ENCODE results near the gene SLC25A38. TPM values are rescaled to one million over a fixed set of nuclear protein-coding genes. Genes with fewer than 3 reads are reported as not detected.

SLC25A38 gene
- polyA plus RNA-seq, 3 donors = 5.7 to 8.9 (median 7.5) TPM

DNA sequence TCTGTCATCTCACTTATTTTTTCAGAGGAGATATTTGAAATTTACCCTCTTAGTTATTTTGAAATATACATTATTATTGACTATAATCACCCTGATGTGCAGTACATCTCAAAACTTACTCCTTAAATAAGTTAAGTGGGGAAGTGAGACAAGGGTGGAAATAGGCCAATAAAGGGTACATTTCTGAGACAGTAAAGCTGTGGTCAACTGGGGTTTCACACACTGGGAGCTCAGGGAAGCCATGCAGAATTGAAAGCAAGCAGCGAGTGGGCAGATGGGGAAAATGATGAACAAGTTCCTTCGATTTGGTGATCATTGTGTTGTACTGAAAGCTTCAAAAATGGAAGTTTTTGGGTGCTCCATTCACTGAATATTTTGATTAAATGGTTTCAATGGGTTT is 62.8 kb downstream of the SLC25A38 start:
- no peak for DNase-seq
- Histone ChIP-seq H3K27ac (ENCODE audit: low read depth in 1 of 2, low read length in 2 of 2) (no peak overlapping the region), H2AFZ (ENCODE audit: insufficient read depth, low read depth, low read length, poor library complexity, severe bottlenecking) (no peak overlapping the region), H3K9ac (ENCODE audit: insufficient read depth, low read length, poor library complexity, severe bottlenecking) (no peak overlapping the region), H4K20me1 (ENCODE audit: insufficient read depth, low read length) (no peaks in the 10 kb centered on the region), H3K4me3 (replicated peaks in 1 of 3; ENCODE audit: low read depth in 2 of 3, low read length in 3 of 3) (no peak overlapping the region), H3K4me2 (replicated peaks; ENCODE audit: extremely low read depth, low read length, poor library complexity, severe bottlenecking) (no peak overlapping the region), H3K9me3 (replicated peaks in 1 of 2; ENCODE audit: control insufficient read depth in 1 of 2, insufficient read depth in 1 of 2, low read length in 2 of 2) (no peaks in the 10 kb centered on the region), H3K27me3 (ENCODE audit: control insufficient read depth in 2 of 2, insufficient read depth in 2 of 2, low read length in 2 of 2) (no peaks in the 10 kb centered on the region), H3K4me1 (ENCODE audit: control insufficient read depth in 1 of 2, insufficient read depth in 2 of 2, low read length in 2 of 2) (no peaks in the 10 kb centered on the region), H3K36me3 (replicated peaks in 1 of 2; ENCODE audit: control insufficient read depth in 1 of 2, insufficient read depth in 2 of 2, low read length in 2 of 2) (no peaks in the 10 kb centered on the region), H3K79me2 (ENCODE audit: insufficient read depth, low read length) (no peaks in the 10 kb centered on the region)
- Mint-ChIP-seq H3K9me3 (no peaks in the 10 kb centered on the region), H3K36me3 (no peaks in the 10 kb centered on the region), H3K4me3 (no peak overlapping the region), H3K4me1 (peaks cover 3% of the 10 kb centered on the region), H3K27ac (no peak overlapping the region), H3K27me3 (ENCODE audit: low read depth in 3 of 3) (peaks cover 0 to 4% (median 1%) of the 10 kb centered on the region in 3 donors)
- intact Hi-C loops (cut with micrococcal nuclease) = no loop called here
- TF ChIP-seq, protein P1, sequence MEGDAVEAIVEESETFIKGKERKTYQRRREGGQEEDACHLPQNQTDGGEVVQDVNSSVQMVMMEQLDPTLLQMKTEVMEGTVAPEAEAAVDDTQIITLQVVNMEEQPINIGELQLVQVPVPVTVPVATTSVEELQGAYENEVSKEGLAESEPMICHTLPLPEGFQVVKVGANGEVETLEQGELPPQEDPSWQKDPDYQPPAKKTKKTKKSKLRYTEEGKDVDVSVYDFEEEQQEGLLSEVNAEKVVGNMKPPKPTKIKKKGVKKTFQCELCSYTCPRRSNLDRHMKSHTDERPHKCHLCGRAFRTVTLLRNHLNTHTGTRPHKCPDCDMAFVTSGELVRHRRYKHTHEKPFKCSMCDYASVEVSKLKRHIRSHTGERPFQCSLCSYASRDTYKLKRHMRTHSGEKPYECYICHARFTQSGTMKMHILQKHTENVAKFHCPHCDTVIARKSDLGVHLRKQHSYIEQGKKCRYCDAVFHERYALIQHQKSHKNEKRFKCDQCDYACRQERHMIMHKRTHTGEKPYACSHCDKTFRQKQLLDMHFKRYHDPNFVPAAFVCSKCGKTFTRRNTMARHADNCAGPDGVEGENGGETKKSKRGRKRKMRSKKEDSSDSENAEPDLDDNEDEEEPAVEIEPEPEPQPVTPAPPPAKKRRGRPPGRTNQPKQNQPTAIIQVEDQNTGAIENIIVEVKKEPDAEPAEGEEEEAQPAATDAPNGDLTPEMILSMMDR (IDR thresholded peaks at IDR 0.05) = no peak
- 20% methylated on average over 1 of the region's 2 CpGs for WGBS (ENCODE audit: insufficient coverage)

DNA sequence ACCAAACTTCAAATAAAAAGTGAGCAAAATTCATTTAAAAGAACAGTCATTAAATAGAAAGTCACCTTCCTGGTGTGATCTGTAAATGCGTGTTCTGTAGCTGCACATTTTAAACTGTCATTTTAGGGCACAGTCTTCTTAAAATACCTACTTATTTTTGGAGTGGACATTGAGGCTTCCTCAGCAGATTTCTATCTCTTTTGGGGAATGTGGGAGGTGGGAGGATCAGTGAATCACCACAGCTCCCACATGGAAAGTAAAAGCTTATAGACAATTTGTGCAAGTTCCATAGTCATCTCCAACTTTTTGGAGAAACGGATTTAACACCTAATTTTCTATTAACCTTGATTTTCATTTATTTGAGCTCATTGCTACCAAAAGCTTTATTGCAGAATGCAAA is 63.3 kb downstream of the SLC25A38 start:
- TF ChIP-seq, protein P1 (IDR thresholded peaks at IDR 0.05) = no peak
- no peak for DNase-seq
- Histone ChIP-seq H4K20me1 (ENCODE audit: insufficient read depth, low read length) (no peaks in the 10 kb centered on the region), H3K27ac (ENCODE audit: low read depth in 1 of 2, low read length in 2 of 2) (no peak overlapping the region), H2AFZ (ENCODE audit: insufficient read depth, low read depth, low read length, poor library complexity, severe bottlenecking) (no peak overlapping the region), H3K9me3 (replicated peaks in 1 of 2; ENCODE audit: control insufficient read depth in 1 of 2, insufficient read depth in 1 of 2, low read length in 2 of 2) (no peaks in the 10 kb centered on the region), H3K27me3 (ENCODE audit: control insufficient read depth in 2 of 2, insufficient read depth in 2 of 2, low read length in 2 of 2) (no peaks in the 10 kb centered on the region), H3K4me1 (ENCODE audit: control insufficient read depth in 1 of 2, insufficient read depth in 2 of 2, low read length in 2 of 2) (no peaks in the 10 kb centered on the region), H3K4me2 (replicated peaks; ENCODE audit: extremely low read depth, low read length, poor library complexity, severe bottlenecking) (no peak overlapping the region), H3K36me3 (replicated peaks in 1 of 2; ENCODE audit: control insufficient read depth in 1 of 2, insufficient read depth in 2 of 2, low read length in 2 of 2) (no peaks in the 10 kb centered on the region), H3K9ac (ENCODE audit: insufficient read depth, low read length, poor library complexity, severe bottlenecking) (no peak overlapping the region), H3K4me3 (replicated peaks in 1 of 3; ENCODE audit: low read depth in 2 of 3, low read length in 3 of 3) (no peak overlapping the region), H3K79me2 (ENCODE audit: insufficient read depth, low read length) (no peaks in the 10 kb centered on the region)
- H3K4me1 Mint-ChIP-seq = peaks cover 3% of the 10 kb centered on the region
- H3K36me3 Mint-ChIP-seq = no peaks in the 10 kb centered on the region
- H3K27ac Mint-ChIP-seq = no peak overlapping the region
- no peaks in the 10 kb centered on the region for H3K9me3 Mint-ChIP-seq
- intact Hi-C loops (cut with micrococcal nuclease) = no loop called here
- WGBS (ENCODE audit: insufficient coverage) = no CpG with 5 or more reads among the region's 2 CpGs
- no peak overlapping the region for H3K4me3 Mint-ChIP-seq
- H3K27me3 Mint-ChIP-seq (ENCODE audit: low read depth in 3 of 3) = peaks cover 0 to 4% (median 1%) of the 10 kb centered on the region in 3 donors

Small RNA genes lying within 50 kb of the gene (small RNA-seq; reads per million reads assigned to genes)
- gene SNORA6 (ENCODE audit: insufficient read length, low read depth) (not detected), gene SNORA62 (ENCODE audit: insufficient read length, low read depth) (not detected)

Other genes with a start within 250 kb of the SLC25A38 start
- 100 to 1,000 TPM; 104 to 487 (median 113) TPM for gene CSRNP1, start 229.8 kb upstream of the SLC25A38 start, polyA plus RNA-seq
- not detected for gene XIRP1, start 190.8 kb upstream of the SLC25A38 start, polyA plus RNA-seq
- gene CX3CR1, start 103.3 kb upstream of the SLC25A38 start, polyA plus RNA-seq = 100 to 1,000 TPM in 2 of 3 donors, 10 to 100 TPM in 1; 25.9 to 405 (median 184) TPM
- gene CCR8, start 53.7 kb upstream of the SLC25A38 start, polyA plus RNA-seq = not detected
- gene RPSA, start 23.4 kb downstream of the SLC25A38 start, polyA plus RNA-seq = 100 to 1,000 TPM; 172 to 574 (median 219) TPM
- not detected for gene MOBP, start 84.3 kb downstream of the SLC25A38 start, polyA plus RNA-seq